ENCODE results near the gene CSNK1D.

Gene CSNK1D

DNA sequence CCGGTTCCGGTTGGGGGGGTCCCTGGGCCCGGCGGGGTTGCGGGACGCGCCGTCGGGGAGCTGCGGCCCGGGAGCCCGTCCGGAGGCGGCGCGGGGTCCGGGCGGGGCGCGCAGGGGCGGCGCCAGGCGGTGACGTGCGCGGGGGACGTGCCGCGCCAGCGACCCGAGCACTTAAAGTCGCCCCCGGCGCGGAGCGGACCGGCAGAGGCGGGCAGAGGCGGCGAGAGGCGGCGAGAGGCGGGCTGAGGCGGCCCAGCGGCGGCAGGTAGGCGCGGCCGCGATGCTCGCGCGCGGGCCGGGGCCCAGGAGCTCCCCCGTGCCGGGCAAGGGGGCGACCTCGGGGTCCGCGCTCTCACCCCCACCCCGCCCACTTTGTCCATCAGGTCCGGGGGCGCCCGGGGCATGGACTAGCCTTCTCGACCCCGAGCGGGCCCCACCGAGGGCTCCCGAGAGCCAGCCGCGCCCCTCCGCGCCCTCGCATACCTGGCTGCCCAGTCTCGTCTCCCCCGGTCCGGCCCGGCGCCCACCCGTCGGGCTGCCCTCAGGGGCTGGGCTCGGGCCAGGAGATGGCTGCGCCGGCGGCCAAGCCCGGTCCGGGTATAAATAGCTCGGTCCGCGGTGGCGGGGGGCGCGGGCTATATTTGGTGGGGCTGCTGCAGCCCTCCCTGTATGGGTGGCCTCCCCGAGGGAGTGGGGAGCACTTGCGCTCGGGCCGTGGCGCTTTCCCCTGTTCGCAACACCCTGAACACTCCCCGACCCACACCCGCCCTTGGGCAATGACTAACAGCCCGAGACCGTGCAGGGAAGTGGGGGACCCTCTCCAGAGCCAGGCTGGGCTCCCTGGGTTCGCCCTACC, 44.4 kb downstream of the CSNK1D start, which contains the start of gene SLC16A3:
Gene SLC16A3, plus strand, starts transcription at position 201 of the 856 bp plus-strand sequence. CDS start 6,967 bp downstream, outside the sequence.
- DNase-seq (ENCODE audit: low read depth, low spot score): no peak

DNA sequence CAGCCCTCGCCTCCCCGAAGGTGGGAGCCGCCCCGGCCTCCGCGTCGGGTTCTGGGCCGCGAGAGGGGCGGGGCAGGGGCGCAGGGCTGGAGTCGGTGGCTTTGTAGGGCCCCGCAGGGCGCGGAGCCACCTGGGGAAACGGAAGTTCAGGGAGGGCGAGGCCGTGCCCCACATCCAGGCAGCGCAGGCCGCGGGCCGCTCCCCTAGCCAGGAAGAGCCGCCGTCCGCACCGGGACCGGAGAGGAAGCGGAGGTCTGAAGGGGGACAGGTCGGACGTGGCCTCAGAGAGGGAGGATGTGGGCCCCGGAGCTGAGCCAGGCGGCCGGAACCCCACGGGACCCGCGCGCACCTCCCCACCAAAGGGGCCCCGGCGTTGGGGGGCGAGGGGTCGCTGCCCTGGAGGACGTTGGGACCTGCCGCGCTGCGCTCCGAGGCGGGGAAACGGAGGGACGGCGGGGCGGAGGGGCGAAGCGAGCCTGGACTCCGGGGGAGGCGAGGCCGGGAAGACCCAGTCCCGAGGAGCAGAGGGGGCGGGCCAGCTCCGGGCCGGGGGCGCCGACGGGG, 45.1 kb downstream of the CSNK1D start:
- DNase-seq (ENCODE audit: low read depth, low spot score): no peak

DNA sequence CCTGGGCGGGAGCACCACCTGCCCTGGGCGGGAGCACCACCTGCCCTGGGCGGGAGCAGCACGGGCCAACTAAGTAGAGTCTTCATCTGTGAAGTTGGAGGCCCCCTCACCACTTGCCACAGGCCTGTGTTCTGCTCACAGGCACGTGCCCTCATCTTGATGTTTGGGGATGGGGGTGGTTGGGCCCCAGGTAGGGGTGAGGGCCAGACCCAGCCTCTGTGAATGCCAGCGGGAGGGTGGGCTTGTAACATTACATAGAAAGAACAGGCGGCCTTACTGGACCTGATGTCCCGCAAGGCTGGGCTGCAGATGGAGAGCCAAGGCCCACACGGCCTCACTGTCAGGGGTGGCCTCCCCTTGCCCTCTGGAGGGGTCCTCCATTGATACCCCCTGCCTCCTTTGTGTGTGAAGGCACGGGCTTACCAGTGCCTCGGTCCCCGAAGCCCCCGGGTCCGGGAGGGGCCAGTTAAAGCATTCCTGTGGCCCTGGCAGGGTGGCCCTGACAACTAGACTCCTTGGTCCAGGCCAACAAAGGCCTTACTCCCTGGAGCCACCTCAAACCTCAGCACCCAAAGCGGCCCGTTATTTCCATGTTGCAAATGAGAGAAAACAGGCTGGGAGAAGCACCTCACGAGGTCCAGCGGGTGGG, 45.7 kb downstream of the CSNK1D start:
- DNase-seq (ENCODE audit: low read depth, low spot score): no peak

DNA sequence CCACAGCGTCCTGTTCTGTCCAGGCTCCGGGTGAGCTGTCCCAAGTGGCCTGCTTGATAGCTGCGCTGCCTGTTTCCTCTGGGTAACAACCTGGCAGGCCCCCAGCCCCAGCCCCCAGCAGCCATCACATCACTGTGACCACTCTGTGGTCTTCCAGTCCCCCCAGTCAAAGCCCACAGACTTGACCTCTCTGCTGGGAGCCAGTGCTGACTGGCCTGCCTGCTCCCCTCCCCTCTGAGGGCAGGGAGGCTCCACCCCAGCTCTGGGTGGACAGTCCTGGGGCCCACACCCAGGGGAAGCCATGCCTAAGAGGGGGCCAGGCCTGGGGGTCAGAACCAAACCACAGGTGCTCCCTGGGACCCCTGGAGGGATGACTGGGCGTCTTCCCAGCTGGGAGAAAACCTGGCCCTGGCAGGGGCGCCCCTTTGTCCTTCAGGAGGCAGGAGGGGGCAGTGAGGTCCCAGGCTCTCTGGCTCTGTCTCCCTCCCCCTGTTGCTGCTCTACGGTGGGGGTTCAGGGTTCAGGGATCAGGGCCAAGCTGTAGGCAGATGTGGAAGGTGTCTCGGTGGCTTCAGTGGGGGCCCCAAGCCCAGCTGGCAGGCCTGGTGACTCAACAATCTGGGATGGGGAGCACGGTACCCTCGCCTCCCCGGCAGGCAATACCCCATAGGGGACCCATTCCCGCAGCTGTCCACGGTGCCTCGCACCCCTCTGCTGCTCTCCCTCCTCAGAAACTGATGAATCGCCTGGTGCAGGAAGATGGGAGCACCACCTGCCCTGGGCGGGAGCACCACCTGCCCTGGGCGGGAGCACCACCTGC, 46.5 kb downstream of the CSNK1D start:
- no peak for DNase-seq (ENCODE audit: low read depth, low spot score)

DNA sequence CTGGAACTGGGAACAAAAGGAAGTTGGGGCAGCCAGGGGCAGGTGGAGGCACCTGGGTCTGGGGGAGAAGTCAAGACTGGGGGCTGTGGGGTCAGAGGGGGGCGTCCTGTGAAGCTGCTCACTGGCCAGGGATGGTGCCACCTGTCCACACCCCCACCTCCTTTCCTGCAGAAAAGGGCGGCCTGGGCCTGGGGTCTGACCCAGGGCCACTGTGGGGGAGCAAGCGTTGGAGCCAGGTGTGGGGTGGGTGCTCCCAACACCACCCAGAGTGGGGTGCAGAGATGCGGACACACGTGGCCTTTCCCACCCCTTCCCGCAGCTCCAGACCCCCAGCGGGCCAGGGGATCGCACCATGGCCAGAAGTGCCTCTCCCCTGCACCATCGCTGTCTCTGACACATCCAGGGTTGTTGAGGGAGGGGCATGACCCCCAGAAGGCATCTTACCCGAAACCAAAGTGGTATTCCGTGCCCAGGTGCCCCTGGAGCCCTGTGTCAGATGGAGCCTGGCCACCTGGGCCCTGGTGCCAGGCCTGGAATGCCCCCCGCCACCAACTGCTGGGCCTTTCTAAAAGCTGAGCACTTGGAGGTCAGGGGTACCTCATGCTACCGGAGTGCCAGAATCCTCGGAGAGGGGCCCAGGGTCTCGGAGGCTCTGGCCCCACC, 47.2 kb downstream of the CSNK1D start:
- no peak for DNase-seq (ENCODE audit: low read depth, low spot score)

DNA sequence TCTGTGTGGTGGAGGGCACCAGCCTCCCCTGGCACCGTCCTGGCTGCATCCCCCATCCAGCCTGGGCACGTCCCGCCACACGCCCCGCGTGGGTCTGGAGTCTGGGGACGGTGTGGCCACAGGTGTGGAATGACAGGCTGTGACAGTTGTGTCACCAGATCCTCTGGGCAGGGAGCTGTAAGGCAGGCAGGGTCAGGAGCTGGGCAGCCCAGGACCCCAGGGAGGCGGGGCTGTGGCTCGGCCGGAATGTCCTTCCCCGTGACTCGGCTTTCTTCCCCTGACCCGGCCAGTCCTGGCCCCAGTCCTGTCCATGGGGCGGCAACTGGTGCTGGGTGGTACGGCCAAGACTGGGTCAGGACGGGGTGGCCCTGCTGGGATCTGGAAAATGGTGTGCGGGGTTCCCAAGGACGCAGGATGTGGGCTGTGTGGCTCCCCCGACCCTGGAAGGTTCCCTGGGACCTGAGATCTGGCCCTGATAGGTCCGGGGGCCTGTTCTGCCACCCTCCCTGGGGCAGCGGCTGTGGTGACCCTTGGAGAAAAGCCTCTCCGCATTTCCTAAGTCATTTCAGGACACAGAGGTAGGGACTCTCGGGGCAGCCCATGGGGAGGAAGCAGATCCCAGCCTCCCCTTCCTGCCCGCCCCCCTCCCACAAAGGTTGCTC, 48.0 kb downstream of the CSNK1D start:
- no peak for DNase-seq (ENCODE audit: low read depth, low spot score)

DNA sequence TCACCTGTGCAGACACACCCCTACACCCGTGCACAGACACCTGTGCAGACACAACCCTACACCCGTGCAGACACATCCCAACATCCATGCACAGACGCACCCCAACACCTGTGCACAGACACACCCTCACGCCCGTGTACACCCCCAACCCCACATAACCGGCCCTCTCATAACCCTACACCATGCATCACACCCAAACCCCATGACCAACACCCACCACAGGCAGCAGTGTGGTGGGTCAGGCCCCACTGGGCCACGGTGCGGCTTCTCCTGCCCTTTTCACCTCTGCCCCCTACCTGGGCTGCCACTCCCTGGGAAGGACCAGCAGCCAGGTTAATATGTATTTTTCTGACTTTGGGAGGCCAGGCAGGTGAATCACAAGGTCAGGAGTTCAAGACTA, 48.8 kb downstream of the CSNK1D start:
- no peak for DNase-seq (ENCODE audit: low read depth, low spot score)

DNA sequence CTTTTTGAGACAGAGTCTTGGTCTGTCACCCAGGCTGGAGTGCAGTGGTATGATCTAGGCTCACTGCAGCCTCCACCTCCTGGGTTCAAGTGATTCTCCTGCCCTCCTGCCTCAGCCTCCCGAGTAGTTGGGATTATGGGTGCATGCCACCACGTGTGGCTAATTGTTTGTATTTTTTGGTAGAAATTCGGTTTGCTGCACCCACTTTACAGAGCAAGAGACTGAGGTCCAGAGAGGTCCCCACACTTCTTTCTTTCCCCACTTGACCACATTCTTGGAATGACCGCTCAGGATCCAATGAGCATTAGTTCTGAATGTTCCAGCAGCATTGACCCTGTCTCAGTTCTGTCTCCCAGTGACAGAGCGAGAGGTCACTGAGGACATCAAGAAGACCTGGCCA, 50.0 kb downstream of the CSNK1D start:
- DNase-seq (ENCODE audit: low read depth, low spot score): no peak

DNA sequence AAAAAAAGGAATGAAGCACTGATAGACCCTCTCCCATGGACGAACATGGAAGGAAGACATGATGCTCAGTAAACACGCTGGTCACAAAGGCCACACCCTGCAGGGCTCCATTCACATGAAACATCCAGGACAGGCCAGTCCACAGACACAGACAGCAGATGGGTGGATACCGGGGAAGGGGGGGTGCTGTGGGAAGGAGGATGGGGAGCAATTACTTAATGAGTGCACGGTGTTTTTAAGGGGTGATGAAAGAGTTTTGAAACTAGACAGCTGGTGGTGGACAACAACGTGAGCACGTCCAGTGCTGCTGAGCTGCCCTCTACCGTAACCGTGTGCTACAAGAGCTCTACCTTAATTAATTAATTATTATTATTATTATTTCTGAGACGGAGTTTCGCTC, 50.7 kb downstream of the CSNK1D start:
- DNase-seq (ENCODE audit: low read depth, low spot score): no peak

DNA sequence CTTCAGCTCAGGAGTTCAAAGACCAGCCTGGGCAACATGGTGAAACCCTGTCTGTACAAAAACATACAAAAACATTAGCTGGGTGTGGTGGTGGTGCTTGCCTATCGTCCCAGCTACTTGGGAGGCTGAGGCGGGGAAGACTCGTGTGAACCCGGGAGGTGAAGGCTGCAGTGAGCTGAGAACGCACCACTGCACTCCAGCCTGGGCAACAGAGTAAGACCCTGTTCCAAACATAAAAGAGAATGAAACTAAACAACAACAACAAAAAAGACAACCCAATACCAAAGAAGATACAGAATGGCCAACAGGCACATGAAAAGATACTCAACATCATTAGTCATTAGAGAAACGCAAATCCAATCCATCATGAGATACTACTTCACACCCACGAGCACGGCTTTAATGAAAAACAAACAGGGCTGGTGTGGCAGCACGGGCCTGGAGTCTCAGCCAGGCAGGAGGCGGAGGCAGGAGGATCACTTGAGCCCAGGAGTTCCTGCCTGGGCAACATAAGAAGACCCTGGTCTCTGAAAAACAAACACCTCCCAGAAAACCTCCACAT, 52.1 kb downstream of the CSNK1D start:
- no peak for DNase-seq (ENCODE audit: low read depth, low spot score)

DNA sequence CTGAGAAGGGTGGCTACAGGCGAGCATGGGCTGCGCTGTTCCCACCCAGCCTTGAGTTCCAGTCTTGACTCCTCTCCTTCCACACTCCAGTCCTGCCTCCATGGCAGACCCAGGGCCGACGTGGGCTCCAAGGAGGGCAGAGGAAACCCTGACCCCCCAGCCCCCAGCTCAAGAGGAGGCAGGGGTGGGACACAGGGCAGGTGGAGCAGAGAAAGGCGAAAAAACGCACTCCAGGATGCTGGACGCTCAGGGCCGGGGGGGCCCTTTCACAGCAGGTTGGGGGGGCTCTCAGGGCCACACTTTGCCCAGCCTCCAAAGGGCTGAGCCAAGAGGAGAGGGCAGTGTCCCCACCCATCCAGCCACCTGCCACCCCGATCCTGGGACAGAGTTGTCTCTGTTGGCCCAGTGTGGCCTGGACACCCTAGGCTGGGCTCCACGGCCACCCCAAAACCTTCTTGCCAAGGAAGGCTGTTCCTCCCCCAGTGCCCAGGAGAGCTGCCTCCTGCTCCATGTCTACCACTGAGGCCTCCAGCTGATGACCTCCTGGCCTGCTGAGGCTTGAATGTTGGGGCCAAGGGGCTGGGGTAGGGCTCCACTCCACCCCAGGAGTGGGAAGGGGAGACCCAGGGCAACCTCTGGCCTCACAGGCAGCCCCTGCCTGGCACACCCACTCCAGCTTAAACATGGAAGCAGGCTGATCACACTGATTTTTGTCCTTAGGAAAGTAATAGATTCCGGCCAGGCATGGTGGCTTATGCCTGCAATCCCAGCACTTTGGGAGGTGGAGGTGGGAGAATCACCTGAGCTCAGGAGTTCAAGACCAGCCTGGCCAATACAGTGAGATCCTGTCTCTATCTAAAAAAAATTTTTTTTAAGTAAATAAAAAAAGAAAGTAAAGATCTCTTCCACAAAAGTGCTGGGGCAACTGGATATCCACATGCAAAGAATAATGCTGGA, 53.5 kb downstream of the CSNK1D start:
- DNase-seq (ENCODE audit: low read depth, low spot score): no peak

DNA sequence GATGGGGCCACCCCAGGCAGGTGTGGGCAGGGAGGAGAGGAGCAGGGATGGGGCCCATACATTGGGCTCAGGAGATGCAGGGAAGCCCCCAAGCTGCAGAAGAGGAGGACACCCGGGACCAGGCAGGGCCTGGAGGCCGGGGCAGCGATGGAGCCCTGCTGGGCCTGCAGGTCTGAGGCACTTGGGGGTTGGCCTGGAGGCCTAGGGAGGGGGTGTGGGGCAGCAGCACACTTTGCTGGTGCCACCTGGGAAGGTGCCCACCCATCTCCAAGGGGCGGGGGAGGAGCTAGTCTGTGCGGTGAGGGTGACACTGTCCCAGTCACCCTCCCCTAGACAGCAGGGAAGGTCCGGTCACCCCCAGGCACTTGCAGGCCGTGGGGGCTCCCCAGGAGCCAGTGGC, 54.4 kb downstream of the CSNK1D start:
- no peak for DNase-seq (ENCODE audit: low read depth, low spot score)

DNA sequence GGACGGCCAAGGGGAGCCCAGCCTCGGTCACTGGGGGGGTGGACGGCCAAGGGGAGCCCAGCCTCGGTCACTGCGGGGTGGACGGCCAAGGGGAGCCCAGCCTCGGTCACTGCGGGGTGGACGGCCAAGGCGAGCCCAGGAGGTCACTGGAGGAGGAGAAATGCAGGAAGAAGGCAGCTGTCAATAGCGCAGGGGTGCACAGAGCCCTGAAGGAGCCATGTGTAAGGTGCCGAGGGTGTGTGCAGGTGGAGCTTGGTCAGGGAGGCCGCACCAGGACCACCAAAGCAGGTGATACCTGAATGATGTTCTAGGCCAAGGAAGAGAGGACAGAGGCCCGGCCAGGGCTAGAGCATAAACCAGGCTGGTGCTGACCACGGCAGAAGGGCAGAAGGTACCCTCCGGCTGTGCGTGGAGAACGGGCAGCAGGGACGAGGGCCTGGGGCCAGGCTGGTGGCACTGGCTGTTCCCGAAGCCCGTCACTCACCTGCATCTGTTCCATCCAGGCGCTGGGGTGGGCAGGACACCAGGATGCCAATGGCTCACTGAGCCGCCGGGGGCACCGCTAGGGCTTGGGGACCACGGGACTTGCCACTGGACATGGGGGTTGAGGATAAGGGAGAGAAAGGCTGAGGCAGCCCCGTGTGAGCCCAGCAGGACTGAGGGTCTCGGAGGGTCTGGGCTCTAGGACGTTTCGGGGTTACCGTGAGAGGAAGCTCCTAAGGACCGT, 55.0 kb downstream of the CSNK1D start:
- DNase-seq (ENCODE audit: low read depth, low spot score): no peak

DNA sequence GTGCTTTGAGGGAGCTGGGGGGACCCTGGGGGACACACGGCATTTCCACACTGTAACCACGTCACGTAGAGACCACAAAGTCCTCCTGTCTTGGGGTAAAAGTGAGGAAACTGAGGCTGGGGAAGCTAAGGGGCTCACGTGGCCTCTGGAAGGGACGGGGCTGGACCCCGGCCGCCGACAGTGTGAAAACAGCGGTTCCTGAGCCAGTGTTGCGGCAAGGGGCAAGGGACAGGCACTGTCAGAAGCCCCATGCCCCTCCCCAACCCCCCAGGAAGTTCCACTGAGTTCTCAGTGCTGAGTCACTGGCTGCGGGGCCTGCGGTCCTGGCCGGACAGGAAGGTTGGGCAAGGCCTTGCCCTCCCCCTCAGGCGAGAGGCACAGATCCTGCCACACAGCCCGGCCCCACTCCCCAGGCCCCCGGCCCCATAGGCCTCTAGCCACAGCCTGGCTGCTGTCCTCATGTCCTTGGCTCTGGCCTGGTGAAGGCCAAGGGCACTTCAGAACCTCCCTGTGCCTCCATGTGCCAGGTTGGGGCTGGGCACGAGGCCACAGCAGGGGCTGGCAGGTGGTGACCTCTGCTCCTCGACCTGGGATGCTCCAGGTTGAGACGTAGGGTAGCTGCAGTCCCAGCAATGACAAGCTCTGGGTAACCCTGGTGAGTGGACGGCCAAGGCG, 55.8 kb downstream of the CSNK1D start:
- DNase-seq (ENCODE audit: low read depth, low spot score): peak; percentile 64

DNA sequence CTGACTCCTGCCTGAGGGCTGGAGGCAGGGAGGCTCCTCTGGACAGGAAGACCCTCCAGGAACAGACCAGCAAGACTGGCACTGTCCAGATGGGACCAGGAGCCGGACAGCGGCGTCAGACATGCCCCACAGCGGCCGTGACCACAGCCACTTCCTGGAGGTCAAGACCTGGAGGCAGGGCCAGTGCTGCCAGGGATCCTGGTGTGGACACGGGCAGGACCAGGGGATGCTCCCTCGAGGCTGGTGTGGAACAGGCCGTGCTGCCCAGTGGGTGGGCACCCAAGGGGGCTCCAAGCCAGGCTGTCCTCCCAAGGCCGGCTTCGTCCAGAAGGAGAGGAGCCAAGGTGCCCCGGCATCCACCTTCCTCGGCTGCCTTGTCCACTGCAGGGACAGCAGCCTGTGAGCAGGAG, 56.4 kb downstream of the CSNK1D start:
- DNase-seq (ENCODE audit: low read depth, low spot score): no peak

DNA sequence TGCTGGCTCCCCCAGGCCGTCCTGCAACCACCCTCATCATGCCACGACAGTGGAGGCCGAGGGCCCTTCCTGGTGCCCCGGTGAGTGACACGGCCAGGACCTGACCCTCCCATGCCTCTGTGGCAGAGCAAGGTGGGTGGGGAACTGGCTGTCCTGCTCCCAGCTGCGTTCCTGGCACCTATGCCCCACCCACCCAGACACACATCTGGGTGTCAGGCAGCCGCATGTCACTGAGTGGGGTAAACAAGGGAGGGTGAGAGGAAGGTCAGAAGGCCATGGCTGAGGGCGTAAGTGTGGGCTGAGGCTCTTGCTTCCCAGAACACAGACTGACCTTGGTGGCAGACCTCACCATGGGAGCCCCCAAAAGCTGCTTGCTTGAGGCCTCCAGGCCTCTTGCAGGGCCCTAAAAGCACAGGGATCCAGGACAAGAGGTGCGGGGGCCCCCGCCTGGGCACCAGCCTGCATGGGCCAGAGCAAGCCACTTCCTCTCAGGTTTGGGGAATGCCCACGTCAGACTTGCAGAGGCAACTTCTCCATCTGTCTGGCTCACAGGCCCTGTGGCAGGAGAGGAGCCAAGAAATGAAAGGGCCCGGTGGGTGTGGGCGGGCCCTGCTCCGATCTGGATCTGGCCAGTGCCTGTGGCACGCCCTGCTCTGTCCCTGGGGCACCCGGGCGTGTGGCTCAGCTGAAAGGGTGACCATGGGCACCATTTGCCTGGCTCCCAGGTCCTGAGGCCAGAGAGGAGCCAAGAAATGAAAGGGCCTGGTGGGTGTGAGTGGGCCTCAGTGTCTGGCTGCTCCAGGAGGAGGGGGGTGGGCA, 57.0 kb downstream of the CSNK1D start:
- no peak for DNase-seq (ENCODE audit: low read depth, low spot score)

DNA sequence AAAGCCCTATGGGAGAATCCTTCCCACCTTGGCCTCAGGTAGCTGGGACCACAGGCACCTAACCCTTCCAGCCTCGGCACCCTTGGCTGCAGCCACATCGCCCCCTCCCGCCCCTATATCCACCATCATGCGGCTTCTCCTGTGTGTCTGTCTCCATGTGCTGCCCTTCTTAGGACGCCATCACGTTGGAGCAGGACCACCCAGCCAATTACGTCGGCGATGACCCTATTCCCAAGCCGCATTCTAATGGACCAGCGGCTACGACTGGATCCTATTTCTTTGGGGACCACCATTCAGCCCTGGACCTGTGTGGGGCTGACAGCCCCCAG, 57.6 kb downstream of the CSNK1D start:
- no peak for DNase-seq (ENCODE audit: low read depth, low spot score)
